ENCODE data around the gene TRIM56.
"Not testable (repeated sequence)": the region's sequence is repeated elsewhere in the genome, so short reads cannot be mapped to it uniquely, and the experiment has no call there.

Gene TRIM56

GRCh38 chr7:101085162-101085964 lies at the start of gene TRIM56:
TSS of gene TRIM56 (plus strand) at chr7:101085481. CDS start at chr7:101087313, 1,832 bp downstream.
- DNase-seq, result peak; percentile 82

- no peak for DNase-seq
Observed at GRCh38 chr7:101035941-101036340, 49.3 kb upstream of the TRIM56 start.

GRCh38 chr7:101041283-101041682 lies 44.0 kb upstream of the TRIM56 start:
- DNase-seq, result not testable (repeated sequence)

GRCh38 chr7:101058355-101058754 lies 26.9 kb upstream of the TRIM56 start:
- DNase-seq, result no peak

- DNase-seq, result no peak
Observed at GRCh38 chr7:101059620-101059942, 25.7 kb upstream of the TRIM56 start.

- DNase-seq, result no peak
Observed at GRCh38 chr7:101060992-101061391, 24.3 kb upstream of the TRIM56 start.

GRCh38 chr7:101064176-101064550 lies 21.1 kb upstream of the TRIM56 start:
- not testable (repeated sequence) for DNase-seq

GRCh38 chr7:101065162-101065561 lies 20.1 kb upstream of the TRIM56 start:
- DNase-seq, result not testable (repeated sequence)

GRCh38 chr7:101066141-101066832 lies 19.0 kb upstream of the TRIM56 start:
- no peak for DNase-seq

GRCh38 chr7:101066833-101067177 lies 18.5 kb upstream of the TRIM56 start:
- DNase-seq, result no peak

- no peak for DNase-seq
Observed at GRCh38 chr7:101068401-101068800, 16.9 kb upstream of the TRIM56 start.

- DNase-seq, result not testable (repeated sequence)
Observed at GRCh38 chr7:101071362-101072104, 13.7 kb upstream of the TRIM56 start.

GRCh38 chr7:101075646-101076045 lies 9.6 kb upstream of the TRIM56 start:
- no peak for DNase-seq

GRCh38 chr7:101076183-101076582 lies 9.1 kb upstream of the TRIM56 start:
- DNase-seq, result not testable (repeated sequence)

GRCh38 chr7:101077303-101078086 lies 7.8 kb upstream of the TRIM56 start:
- peak; percentile 59 for DNase-seq

GRCh38 chr7:101081432-101081831 lies 3.8 kb upstream of the TRIM56 start:
- no peak for DNase-seq

GRCh38 chr7:101084865-101085161 lies 468 bp upstream of the TRIM56 start:
- DNase-seq, result no peak

GRCh38 chr7:101087334-101088068 lies 2.2 kb downstream of the TRIM56 start:
- no peak for DNase-seq

GRCh38 chr7:101088069-101088425 lies 2.8 kb downstream of the TRIM56 start:
- DNase-seq, result no peak

GRCh38 chr7:101088858-101089529 lies 3.7 kb downstream of the TRIM56 start:
- no peak for DNase-seq

- no peak for DNase-seq
Observed at GRCh38 chr7:101089876-101090275, 4.6 kb downstream of the TRIM56 start.

Data from NCI-H146 (cell line).